ENCODE results near the gene SFMBT2.

Gene SFMBT2

DNA sequence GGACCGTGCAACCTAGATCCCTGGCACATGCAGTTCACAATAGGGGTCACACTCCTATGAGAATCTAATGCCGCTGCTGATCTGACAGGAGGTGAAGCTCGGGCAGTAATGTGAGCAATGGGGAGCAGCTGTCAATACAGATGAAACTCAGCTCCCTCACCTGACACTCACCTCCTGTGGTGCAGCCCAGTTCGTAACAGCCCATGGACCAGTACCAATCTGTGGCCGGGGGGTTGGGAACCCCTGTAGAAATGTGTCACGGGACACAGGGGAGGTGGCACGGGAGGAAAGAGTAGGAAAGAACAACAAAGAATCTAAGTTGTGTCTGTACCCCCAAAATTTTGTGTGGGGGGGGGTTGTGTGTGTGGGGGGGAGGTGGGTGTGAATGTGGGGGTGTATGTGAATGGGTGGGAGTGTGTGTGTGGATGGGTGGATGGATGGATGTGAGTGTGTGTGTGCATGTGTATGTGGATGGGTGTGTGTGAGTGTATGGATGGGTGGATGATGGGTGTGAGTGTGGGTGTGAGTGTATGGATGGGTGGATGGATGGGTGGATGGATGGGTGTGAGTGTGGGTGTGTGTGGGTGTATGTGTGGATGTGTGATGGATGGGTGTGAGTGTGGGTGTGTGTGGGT lies 33.1 kb downstream of the SFMBT2 start:
- H3K79me2 ChIP-seq (ENCODE audit: low read length), result peaks cover 48% of the 10 kb centered on the region
- TF ChIP-seq EZH2phosphoT487 (IDR thresholded peaks at IDR 0.05; ENCODE audit: low read depth), result no peak
- no peak for TF ChIP-seq CTCF (IDR thresholded peaks at IDR 0.05; ENCODE audit: low read depth, low read length)
- no peak overlapping the region for H2AFZ ChIP-seq (ENCODE audit: low read depth, low read length)
- H3K4me3 ChIP-seq (ENCODE audit: low read length), result no peak overlapping the region
- H3K27ac ChIP-seq (ENCODE audit: low read length), result no peak overlapping the region
- H4K20me1 ChIP-seq (ENCODE audit: insufficient read depth, low read length), result 0 out of 2 replicates have a peak, but pooled peaks cover 3% of the 10 kb centered on the region
- H3K27me3 ChIP-seq (ENCODE audit: low read depth, low read length), result no peaks in the 10 kb centered on the region
- H3K4me2 ChIP-seq (ENCODE audit: low read length), result no peak overlapping the region
- peaks cover 55% of the 10 kb centered on the region for H3K4me1 ChIP-seq (ENCODE audit: low read length)
- peaks cover 73% of the 10 kb centered on the region for H3K36me3 ChIP-seq (replicated peaks; ENCODE audit: low read depth, low read length)
- peaks cover 17% of the 10 kb centered on the region for H3K9me3 ChIP-seq (ENCODE audit: insufficient read depth, low read length)
- H3K9ac ChIP-seq (ENCODE audit: low read length), result no peak overlapping the region

- Histone ChIP-seq H3K79me2 (ENCODE audit: low read length) (peaks cover 42% of the 10 kb centered on the region), H3K27me3 (ENCODE audit: low read depth, low read length) (no peaks in the 10 kb centered on the region), H3K4me1 (ENCODE audit: low read length) (peaks cover 50% of the 10 kb centered on the region), H4K20me1 (ENCODE audit: insufficient read depth, low read length) (no peaks in the 10 kb centered on the region), H3K27ac (ENCODE audit: low read length) (no peak overlapping the region), H3K9ac (ENCODE audit: low read length) (no peak overlapping the region), H3K4me2 (ENCODE audit: low read length) (no peak overlapping the region), H2AFZ (ENCODE audit: low read depth, low read length) (no peak overlapping the region), H3K9me3 (ENCODE audit: insufficient read depth, low read length) (peaks cover 17% of the 10 kb centered on the region), H3K4me3 (ENCODE audit: low read length) (no peak overlapping the region), H3K36me3 (replicated peaks; ENCODE audit: low read depth, low read length) (peaks cover 67% of the 10 kb centered on the region)
- TF ChIP-seq EZH2phosphoT487 (IDR thresholded peaks at IDR 0.05; ENCODE audit: low read depth) (no peak), CTCF (IDR thresholded peaks at IDR 0.05; ENCODE audit: low read depth, low read length) (no peak)
These were observed 36.0 kb downstream of the SFMBT2 start for GRCh38 chr10:7374795-7375194.

DNA sequence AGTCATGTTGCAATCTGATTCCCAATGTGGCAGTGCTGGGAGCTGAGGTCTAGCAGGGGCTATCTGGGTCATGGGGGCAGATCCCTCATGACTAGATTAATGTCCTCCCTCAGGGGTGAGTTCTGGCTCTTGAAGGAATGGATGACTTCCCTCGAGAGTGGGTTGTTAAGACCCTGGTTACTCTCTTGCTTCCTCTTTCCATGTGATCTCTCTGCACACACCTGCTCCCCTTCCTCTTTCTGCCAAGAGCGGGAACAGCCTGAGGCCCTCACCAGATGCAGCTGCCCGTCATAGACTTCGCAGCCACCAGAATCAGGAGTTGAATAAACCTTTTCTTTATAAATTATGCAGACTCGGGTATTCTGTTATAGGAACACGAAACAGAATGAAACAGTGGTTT lies 37.8 kb downstream of the SFMBT2 start:
- Histone ChIP-seq H4K20me1 (ENCODE audit: insufficient read depth, low read length) (no peaks in the 10 kb centered on the region), H3K4me3 (ENCODE audit: low read length) (no peak overlapping the region), H3K79me2 (ENCODE audit: low read length) (peaks cover 37% of the 10 kb centered on the region), H3K27me3 (ENCODE audit: low read depth, low read length) (no peaks in the 10 kb centered on the region), H3K4me1 (ENCODE audit: low read length) (peaks cover 35% of the 10 kb centered on the region), H3K9ac (ENCODE audit: low read length) (no peak overlapping the region), H3K27ac (ENCODE audit: low read length) (peak overlapping the region; percentile 49), H3K4me2 (ENCODE audit: low read length) (no peak overlapping the region), H3K36me3 (replicated peaks; ENCODE audit: low read depth, low read length) (peaks cover 64% of the 10 kb centered on the region), H2AFZ (ENCODE audit: low read depth, low read length) (no peak overlapping the region), H3K9me3 (ENCODE audit: insufficient read depth, low read length) (peaks cover 17% of the 10 kb centered on the region)
- TF ChIP-seq EZH2phosphoT487 (IDR thresholded peaks at IDR 0.05; ENCODE audit: low read depth), result no peak
- TF ChIP-seq CTCF (IDR thresholded peaks at IDR 0.05; ENCODE audit: low read depth, low read length), result no peak

- Histone ChIP-seq H3K9me3 (ENCODE audit: insufficient read depth, low read length) (peaks cover 17% of the 10 kb centered on the region), H3K79me2 (ENCODE audit: low read length) (peaks cover 37% of the 10 kb centered on the region), H3K4me2 (ENCODE audit: low read length) (no peak overlapping the region), H3K27me3 (ENCODE audit: low read depth, low read length) (no peaks in the 10 kb centered on the region), H3K4me1 (ENCODE audit: low read length) (peaks cover 35% of the 10 kb centered on the region), H2AFZ (ENCODE audit: low read depth, low read length) (no peak overlapping the region), H3K36me3 (replicated peaks; ENCODE audit: low read depth, low read length) (peaks cover 64% of the 10 kb centered on the region), H3K4me3 (ENCODE audit: low read length) (no peak overlapping the region), H3K9ac (ENCODE audit: low read length) (no peak overlapping the region), H4K20me1 (ENCODE audit: insufficient read depth, low read length) (no peaks in the 10 kb centered on the region), H3K27ac (ENCODE audit: low read length) (peak overlapping the region; percentile 40; the same call in 1 of the 2 replicates)
- TF ChIP-seq EZH2phosphoT487 (IDR thresholded peaks at IDR 0.05; ENCODE audit: low read depth) (no peak), CTCF (IDR thresholded peaks at IDR 0.05; ENCODE audit: low read depth, low read length) (no peak)
These were observed 38.3 kb downstream of the SFMBT2 start for GRCh38 chr10:7372504-7372903.
